HTR-8/SVneo (cell line): ENCODE measurements around the gene AK2.
"Not testable (repeated sequence)": the region's sequence is repeated elsewhere in the genome, so short reads cannot be mapped to it uniquely, and the experiment has no call there.

Experiments used
- DNase-seq: peaks from one replicate; pipeline ENCODE4 v3.0.0; 2011; ENCODE audit warnings: low spot score, mixed read lengths; ENCODE audit not compliant: insufficient read length
- FAIRE-seq: peaks from 2 replicates; lab custom pipeline; 2011; peaks lifted over from hg19 to GRCh38; lab: Jason Lieb, UNC

AK2 gene

GRCh38 chr1:32981003-32981901 lies 55.4 kb downstream of the AK2 start:
- no peak for FAIRE-seq
- peak; percentile 60 for DNase-seq

DNA sequence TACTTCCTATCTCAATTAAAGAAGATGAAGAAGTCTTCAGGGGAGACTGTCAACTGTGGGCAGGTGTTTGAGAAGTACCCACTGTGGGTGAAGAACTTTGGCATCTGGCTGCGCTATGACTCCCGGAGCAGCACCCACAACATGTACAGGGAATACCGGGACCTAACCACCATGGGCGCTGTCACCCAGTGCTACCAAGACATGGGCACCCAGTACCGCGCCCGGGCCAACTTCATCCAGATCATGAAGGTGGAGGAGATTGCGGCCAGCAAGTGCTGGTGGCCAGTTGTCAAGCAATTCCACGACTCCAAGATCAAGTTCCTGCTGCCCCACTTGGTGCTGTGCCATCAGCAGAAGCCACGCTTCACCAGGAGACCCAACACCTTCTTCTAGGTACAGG lies 56.6 kb downstream of the AK2 start:
- DNase-seq = no peak
- FAIRE-seq = no peak

GRCh38 chr1:32978854-32979253 lies 57.8 kb downstream of the AK2 start:
- FAIRE-seq (no peak), DNase-seq (no peak)

GRCh38 chr1:32977546-32978087 lies 59.1 kb downstream of the AK2 start:
- DNase-seq (no peak), FAIRE-seq (no peak)

DNA sequence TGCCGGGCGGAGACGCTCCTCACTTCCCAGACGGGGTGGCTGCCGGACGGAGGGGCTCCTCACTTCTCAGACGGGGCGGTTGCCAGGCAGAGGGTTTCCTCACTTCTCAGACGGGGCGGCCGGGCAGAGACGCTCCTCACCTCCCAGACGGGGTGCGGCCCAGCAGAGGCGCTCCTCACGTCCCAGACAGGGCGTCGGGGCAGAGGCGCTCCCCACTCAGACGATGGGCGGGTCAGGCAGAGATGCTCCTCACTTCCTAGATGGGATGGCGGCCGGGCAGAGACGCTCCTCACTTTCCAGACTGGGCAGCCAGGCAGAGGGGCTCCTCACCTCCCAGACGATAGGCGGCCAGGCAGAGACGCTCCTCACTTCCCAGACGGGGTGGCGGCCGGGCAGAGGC lies 61.6 kb downstream of the AK2 start:
- DNase-seq, FAIRE-seq: not testable (repeated sequence)

DNA sequence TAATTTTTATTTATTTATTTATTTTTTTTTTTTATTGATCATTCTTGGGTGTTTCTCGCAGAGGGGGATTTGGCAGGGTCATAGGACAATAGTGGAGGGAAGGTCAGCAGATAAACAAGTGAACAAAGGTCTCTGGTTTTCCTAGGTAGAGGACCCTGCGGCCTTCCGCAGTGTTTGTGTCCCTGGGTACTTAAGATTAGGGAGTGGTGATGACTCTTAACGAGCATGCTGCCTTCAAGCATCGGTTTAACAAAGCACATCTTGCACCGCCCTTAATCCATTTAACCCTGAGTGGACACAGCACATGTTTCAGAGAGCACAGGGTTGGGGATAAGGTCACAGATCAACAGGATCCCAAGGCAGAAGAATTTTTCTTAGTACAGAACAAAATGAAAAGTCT lies 63.2 kb downstream of the AK2 start:
- DNase-seq, FAIRE-seq: not testable (repeated sequence)

GRCh38 chr1:32972814-32973428 lies 63.8 kb downstream of the AK2 start:
- peak; percentile 86 for FAIRE-seq
- peak; percentile 28 for DNase-seq

- DNase-seq (no peak), FAIRE-seq (no peak)
Measured at GRCh38 chr1:32971576-32971975, 65.1 kb downstream of the AK2 start.

DNA sequence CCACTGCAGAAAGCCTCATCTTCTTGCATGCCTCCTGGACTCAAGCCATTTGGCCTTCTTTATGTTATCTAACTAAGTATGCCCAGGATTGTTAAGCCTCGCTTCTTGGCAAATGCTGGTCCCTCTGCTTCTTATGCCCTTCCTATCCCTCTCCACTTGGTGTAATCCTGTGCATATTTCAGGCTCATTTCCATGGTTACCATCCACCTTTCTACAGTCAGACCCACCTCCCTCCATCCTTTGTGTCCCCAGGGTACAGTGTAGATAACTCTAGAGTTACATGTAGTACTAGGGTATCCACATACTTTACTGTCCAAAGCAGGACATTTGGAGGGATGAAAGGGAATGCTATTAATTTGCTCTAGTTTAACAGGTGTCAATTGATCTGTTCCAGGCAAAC lies 65.5 kb downstream of the AK2 start:
- FAIRE-seq (no peak), DNase-seq (no peak)

- FAIRE-seq (no peak), DNase-seq (no peak)
Measured at GRCh38 chr1:32969566-32969965, 67.1 kb downstream of the AK2 start.

DNA sequence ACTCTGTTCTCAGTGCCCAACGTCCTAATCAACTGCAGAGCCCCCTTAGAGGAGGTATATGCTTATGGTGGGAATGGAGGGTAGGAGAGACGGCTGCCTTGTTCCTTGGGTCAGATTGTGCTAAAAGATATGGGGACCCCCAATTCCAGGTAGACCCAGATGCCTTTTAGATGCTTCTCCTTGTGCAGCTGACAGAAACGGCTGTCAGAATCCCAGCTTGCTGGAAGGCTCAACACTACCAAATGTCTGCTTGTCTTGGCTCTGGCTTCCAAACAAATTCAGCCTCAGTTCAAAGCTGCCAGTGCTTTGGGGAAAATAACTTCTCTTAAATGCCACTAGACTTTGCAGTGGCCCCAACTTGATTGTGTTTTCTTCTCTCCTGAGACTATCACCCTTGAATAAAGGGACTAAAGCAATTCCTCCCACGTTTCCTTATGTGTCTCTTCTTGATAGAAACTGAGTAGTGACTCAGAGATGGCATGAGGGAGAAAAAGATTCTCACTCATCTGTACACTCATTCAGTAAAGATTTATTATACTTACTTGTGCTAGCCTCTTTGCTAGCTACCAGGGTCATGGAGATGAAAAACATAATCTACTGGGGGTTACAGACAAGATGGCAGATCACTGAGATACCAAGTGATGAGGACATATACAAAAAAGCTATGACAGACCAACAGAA lies 68.7 kb downstream of the AK2 start:
- DNase-seq = no peak
- no peak for FAIRE-seq

DNA sequence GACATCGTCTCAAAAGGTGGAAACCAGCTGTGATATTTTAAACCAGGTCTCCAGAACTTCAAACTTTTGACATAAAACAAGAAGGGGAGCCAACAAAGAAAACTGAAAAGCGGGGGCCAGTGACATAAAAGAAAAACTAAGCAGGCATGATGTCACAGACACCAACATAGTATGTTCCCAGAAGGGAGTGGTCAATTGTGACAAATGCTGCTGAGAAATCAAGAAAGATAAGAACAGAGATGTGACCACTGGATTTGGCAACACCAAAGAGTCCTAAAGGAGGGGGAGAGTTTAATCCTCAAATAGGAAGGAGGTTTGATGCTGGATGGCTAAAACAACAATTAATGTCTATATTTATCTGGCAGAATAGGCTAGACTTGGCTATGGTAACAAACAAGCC lies 69.8 kb downstream of the AK2 start:
- DNase-seq (no peak), FAIRE-seq (no peak)

GRCh38 chr1:32965251-32965747 lies 71.4 kb downstream of the AK2 start:
- FAIRE-seq = no peak
- no peak for DNase-seq

- DNase-seq (peak; percentile 93), FAIRE-seq (peak; percentile 54)
Measured at GRCh38 chr1:32964461-32965250, 72.0 kb downstream of the AK2 start, which contains the start of gene RNF19B. Gene RNF19B (minus strand): TSS chr1:32964809. CDS start chr1:32964685, 124 bp downstream.

DNA sequence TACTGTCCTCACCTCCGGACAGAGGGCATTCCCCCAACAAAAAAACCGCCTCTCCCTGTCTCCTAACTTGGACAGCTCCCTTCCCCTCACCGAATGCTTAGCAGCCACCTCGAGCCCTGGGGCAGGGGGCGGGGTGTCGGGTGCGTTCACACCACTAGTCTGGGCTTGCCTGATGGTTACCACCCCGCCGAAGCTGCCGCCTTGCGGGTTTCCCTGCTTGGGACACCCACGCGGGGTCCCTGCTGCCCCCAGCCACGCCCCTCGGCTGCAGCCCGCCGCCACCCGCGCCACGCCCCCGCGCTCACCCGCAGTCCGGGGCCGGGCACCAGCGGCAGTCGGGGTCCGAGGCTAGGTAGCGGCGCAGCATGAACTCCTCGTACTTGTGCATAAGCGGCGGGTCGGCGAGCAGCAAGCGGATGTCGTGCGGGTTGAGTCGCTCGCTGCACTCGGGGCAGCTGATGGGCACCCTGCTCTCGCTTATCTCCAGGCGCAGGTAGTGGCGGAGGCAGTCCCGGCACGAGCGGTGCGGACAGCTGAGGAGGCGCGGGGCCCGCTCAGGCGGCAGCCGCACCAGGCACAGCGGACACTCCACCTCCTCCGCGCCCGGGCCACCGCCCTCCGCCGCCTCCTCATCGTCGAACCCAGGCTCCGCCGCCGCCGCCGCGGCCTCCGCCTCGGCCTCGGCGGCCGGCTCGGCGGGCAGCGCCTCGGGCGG lies 72.8 kb downstream of the AK2 start:
- DNase-seq (peak; percentile 50), FAIRE-seq (no peak)

GRCh38 chr1:32962248-32962896 lies 74.3 kb downstream of the AK2 start:
- no peak for FAIRE-seq
- DNase-seq = no peak

DNA sequence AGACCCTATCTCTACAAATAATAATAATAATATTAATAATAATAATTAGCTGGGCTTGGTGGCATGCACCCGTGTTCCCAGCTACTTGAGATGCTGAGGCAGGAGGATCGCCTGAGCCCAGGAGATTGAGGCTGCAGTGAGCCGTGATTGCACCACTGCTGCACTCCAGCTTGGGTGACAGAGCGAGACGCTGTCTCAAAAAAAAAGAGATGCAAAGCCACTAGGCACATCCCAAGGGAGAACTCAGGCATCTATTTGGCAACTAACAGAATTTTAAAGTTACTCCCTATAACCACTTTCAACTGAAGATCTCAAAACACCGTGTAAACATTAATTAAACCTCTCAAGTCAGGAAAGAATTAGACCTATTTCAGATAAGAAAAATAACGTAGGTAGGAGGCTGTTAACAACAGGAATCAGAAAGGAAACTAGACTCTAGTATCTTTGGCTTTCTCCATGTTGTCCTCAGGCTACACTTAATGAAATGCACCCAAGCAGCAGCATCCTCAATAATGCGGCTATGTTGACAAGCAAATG lies 75.8 kb downstream of the AK2 start:
- DNase-seq (no peak), FAIRE-seq (no peak)

- FAIRE-seq (no peak), DNase-seq (no peak)
Measured at GRCh38 chr1:32960342-32960741, 76.3 kb downstream of the AK2 start.
